Measurements from ENCODE around the gene USP34. TPM values are rescaled to one million over a fixed set of nuclear protein-coding genes. Genes with fewer than 3 reads are reported as not detected.

The USP34 gene
- total and polyA plus RNA-seq, 2 of the 8 experiments (the other 6 are each of a cell fraction or from before 2014, with no cell fraction given), result 56.7 to 91.7 TPM

GRCh38 chr2:61295981-61296380 lies 174.9 kb downstream of the USP34 start (continued):
- TF ChIP-seq SRF (IDR thresholded peaks at IDR 0.05; ENCODE audit: low read depth, low read length) (no peak), ATF3 (IDR thresholded peaks at IDR 0.05; ENCODE audit: insufficient read depth, low read depth, low read length) (no peak), RAD21 (IDR thresholded peaks at IDR 0.05 in 1 of 2, conservative IDR thresholded peaks at IDR 0.05 in 1 of 2; ENCODE audit: low read depth in 2 of 2, low read length in 2 of 2) (no peak), KDM1A (IDR thresholded peaks at IDR 0.05; ENCODE audit: borderline replicate concordance, low read length) (no peak), EZH2 (IDR thresholded peaks at IDR 0.05; ENCODE audit: low read depth, low read length, severe bottlenecking) (no peak)

Measured in H1 (cell line).